Sigmoid colon (tissue), 7 donors: ENCODE data around the gene SH2D5. TPM values are rescaled to one million over a fixed set of nuclear protein-coding genes. Genes with fewer than 3 reads are reported as not detected.
"Not testable (repeated sequence)": the region's sequence is repeated elsewhere in the genome, so short reads cannot be mapped to it uniquely, and the experiment has no call there.

Experiments
- DNase-seq: peaks from one replicate; pipeline ENCODE4 v3.0.0-alpha.2; 2019
- H3K27ac ChIP-seq, 4 donors: fragments of 200-600 bp; sonication (generic); one replicate each; pipeline ENCODE4 v1.5.1; 2016 to 2019; ENCODE audit warnings: mild to moderate bottlenecking in 1 of 4
- H3K27me3 ChIP-seq, 3 donors: fragments of 200-600 bp; sonication (generic); one replicate each; pipeline ENCODE4 v1.5.1; 2019; ENCODE audit warnings: mild to moderate bottlenecking in 1 of 3
- H3K36me3 ChIP-seq, 4 donors: fragments of 200-600 bp; sonication (generic); one replicate each; pipeline ENCODE4 v1.5.1; 2016 to 2019
- H3K4me1 ChIP-seq, 4 donors: fragments of 200-600 bp; sonication (generic); one replicate each; pipeline ENCODE4 v1.5.1; 2017 to 2019
- H3K4me3 ChIP-seq, 4 donors: fragments of 200-600 bp; sonication (generic); one replicate each; pipeline ENCODE4 v1.5.1; 2017 to 2019; ENCODE audit warnings: mild to moderate bottlenecking in 2 of 4, moderate library complexity in 1 of 4
- H3K9me3 ChIP-seq, 4 donors: fragments of 200-600 bp in 3 of 4; sonication (generic) in 3 of 4; one replicate each; pipeline versions ENCODE4 v1.5.1 to v1.6.1; 2013 to 2019
- EP300 ChIP-seq, 4 donors: sonication (generic); formaldehyde crosslinking; IDR thresholded peaks; one replicate each; pipeline ENCODE4 v1.6.1; 2017; ENCODE audit warnings: antibody characterized with exemption in 4 of 4
- POLR2A ChIP-seq, 2 donors: fragments of 450-650 bp; IDR thresholded peaks; one replicate each; pipeline ENCODE4 v1.6.1; 2016; ENCODE audit warnings: antibody characterized with exemption in 2 of 2, mild to moderate bottlenecking in 2 of 2, moderate library complexity in 2 of 2
- POLR2AphosphoS5 ChIP-seq, 4 donors: sonication (generic); formaldehyde crosslinking; IDR thresholded peaks; one replicate each; pipeline ENCODE4 v1.6.1; 2017; ENCODE audit warnings: antibody characterized with exemption in 4 of 4
- WGBS, 2 donors: extraction: QIAGEN DNeasy Blood & Tissue Kit; methylation state at CpG; one replicate each; pipeline ENCODE4 v1.1.7; 2013; 5-methylcytosine and 5-hydroxymethylcytosine counted together
- intact Hi-C: fragments of 100-400 bp; cut with DNase I; formaldehyde crosslinking; loops from one replicate; pipeline ENCODE4 v1.15.1; 2023
- polyA plus RNA-seq, 3 donors: library from polyadenylated mRNA; stranded (reverse); fragments of 200-250 nt; gene quantifications; one replicate each; pipeline ENCODE4 v1.2.3, GENCODE V29; 2013
- total RNA-seq, 4 donors: library from RNA; depleted of rRNA; stranded (reverse); fragments of >200 nt; gene quantifications; one replicate each; pipeline ENCODE4 v1.1.0, GENCODE V29; 2016
- TF ChIP-seq, protein P1 (sequence below), 4 experiments: fragments of 450-650 bp in 3 of 4; fragments of 200-600 bp in 1 of 4; IDR thresholded peaks; one replicate each; pipeline ENCODE4 v1.5.1; 2016 to 2019; ENCODE audit warnings: antibody characterized with exemption in 4 of 4, mild to moderate bottlenecking in 3 of 4, moderate library complexity in 2 of 4
- donor health status: healthy with polysubstance abuse.
- donor health status: Bipolar disorder and iron deficiency.
- donor health status: healthy.

The SH2D5 gene
- total and polyA plus RNA-seq, 7 donors: under 0.01 to 0.55 (median 0.14) TPM; not detected in 2

DNA sequence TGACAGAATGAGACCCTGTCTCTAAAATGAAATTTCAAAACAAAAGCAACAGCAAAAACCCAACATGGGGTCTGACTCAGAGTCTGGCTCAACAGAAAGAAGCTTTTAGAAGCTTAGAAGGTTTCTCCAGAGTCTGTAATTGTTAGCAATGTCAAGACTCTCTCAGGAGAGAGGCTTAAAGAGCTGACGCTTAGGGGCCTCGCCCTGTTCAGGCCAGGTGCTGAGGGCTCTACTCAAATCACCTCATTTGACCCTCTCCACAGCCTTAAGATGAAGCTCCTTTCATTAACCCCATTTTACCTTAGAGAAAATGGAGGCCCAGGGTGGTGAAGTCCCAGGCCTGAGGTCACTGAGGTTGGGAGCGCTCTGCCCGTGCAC is 9.4 kb downstream of the SH2D5 start:
- Histone ChIP-seq H3K4me3 (no peak overlapping the region), H3K36me3 (no peaks in the 10 kb centered on the region), H3K27me3 (no peaks in the 10 kb centered on the region), H3K27ac (no peak overlapping the region), H3K9me3 (no peaks in the 10 kb centered on the region), H3K4me1 (peaks cover 0 to 2% (median 1%) of the 10 kb centered on the region in 4 donors)
- DNase-seq: no peak
- TF ChIP-seq EP300 (IDR thresholded peaks at IDR 0.05): no peak
- TF ChIP-seq POLR2AphosphoS5 (IDR thresholded peaks at IDR 0.05): no peak
- no peak for TF ChIP-seq POLR2A (IDR thresholded peaks at IDR 0.05)
- TF ChIP-seq, protein P1, sequence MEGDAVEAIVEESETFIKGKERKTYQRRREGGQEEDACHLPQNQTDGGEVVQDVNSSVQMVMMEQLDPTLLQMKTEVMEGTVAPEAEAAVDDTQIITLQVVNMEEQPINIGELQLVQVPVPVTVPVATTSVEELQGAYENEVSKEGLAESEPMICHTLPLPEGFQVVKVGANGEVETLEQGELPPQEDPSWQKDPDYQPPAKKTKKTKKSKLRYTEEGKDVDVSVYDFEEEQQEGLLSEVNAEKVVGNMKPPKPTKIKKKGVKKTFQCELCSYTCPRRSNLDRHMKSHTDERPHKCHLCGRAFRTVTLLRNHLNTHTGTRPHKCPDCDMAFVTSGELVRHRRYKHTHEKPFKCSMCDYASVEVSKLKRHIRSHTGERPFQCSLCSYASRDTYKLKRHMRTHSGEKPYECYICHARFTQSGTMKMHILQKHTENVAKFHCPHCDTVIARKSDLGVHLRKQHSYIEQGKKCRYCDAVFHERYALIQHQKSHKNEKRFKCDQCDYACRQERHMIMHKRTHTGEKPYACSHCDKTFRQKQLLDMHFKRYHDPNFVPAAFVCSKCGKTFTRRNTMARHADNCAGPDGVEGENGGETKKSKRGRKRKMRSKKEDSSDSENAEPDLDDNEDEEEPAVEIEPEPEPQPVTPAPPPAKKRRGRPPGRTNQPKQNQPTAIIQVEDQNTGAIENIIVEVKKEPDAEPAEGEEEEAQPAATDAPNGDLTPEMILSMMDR (IDR thresholded peaks at IDR 0.05): no peak
- WGBS, 2 donors: 63 to 78% methylated on average over 4 of the region's 4 CpGs
- intact Hi-C loops: no loop called here

GRCh38 chr1:20721117-20722061 is 11.1 kb downstream of the SH2D5 start:
- TF ChIP-seq, protein P1 (IDR thresholded peaks at IDR 0.05): no peak
- no peak for TF ChIP-seq POLR2A (IDR thresholded peaks at IDR 0.05)
- no peak for TF ChIP-seq EP300 (IDR thresholded peaks at IDR 0.05)
- no peak for TF ChIP-seq POLR2AphosphoS5 (IDR thresholded peaks at IDR 0.05)
- WGBS, 2 donors: 91 to 93% methylated on average over 29 of the region's 29 CpGs
- no peak overlapping the region for H3K27ac ChIP-seq
- no peaks in the 10 kb centered on the region for H3K9me3 ChIP-seq
- H3K36me3 ChIP-seq: no peaks in the 10 kb centered on the region
- H3K27me3 ChIP-seq: no peaks in the 10 kb centered on the region
- H3K4me3 ChIP-seq: no peak overlapping the region
- H3K4me1 ChIP-seq: peaks cover 0 to 13% (median 10%) of the 10 kb centered on the region in 4 donors
- intact Hi-C loops: no loop called here
- DNase-seq: peak; percentile 61

DNA sequence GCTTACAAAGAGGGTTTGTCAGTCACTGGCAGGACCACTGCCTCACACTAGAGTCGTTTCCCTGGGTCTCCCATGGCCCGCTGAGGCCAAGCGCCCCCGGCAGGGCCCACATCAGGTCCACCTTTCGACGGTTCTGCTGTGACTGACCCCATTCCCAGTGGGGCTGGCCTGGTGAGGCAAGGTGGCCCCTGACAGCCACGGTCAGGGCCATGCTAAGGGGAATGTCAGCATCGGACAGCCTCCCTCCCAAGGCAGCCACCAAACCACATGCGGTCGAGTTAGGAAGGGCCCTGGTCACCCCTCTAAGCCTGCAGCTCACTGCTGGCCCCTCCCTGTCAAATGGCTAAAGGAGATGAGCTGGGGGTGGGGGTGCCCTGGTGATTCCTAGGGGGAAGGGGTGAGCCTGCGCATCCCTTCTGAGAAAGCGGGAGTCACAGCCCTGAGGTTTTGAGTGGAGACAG is 11.8 kb downstream of the SH2D5 start:
- Histone ChIP-seq H3K36me3 (no peaks in the 10 kb centered on the region), H3K4me1 (peaks cover 0 to 13% (median 10%) of the 10 kb centered on the region in 4 donors), H3K27me3 (peaks cover 0 to under 1% (median 0%) of the 10 kb centered on the region in 3 donors), H3K4me3 (no peak overlapping the region), H3K27ac (no peak overlapping the region), H3K9me3 (no peaks in the 10 kb centered on the region)
- peak; percentile 48 for DNase-seq
- TF ChIP-seq, protein P1 (IDR thresholded peaks at IDR 0.05): no peak
- TF ChIP-seq POLR2A (IDR thresholded peaks at IDR 0.05): no peak
- TF ChIP-seq POLR2AphosphoS5 (IDR thresholded peaks at IDR 0.05): no peak
- TF ChIP-seq EP300 (IDR thresholded peaks at IDR 0.05): no peak
- WGBS, 2 donors: 90% methylated on average over 12 of the region's 12 CpGs
- intact Hi-C loops: no loop called here

GRCh38 chr1:20719871-20720620 is 12.5 kb downstream of the SH2D5 start:
- intact Hi-C loops: no loop called here
- Histone ChIP-seq H3K27me3 (peaks cover 0 to 3% (median 0%) of the 10 kb centered on the region in 3 donors), H3K4me3 (no peak overlapping the region), H3K4me1 (peaks cover 0 to 13% (median 10%) of the 10 kb centered on the region in 4 donors), H3K27ac (no peak overlapping the region), H3K9me3 (no peaks in the 10 kb centered on the region), H3K36me3 (no peaks in the 10 kb centered on the region)
- TF ChIP-seq EP300 (IDR thresholded peaks at IDR 0.05) (no peak), POLR2A (IDR thresholded peaks at IDR 0.05) (no peak)
- 76 to 87% methylated on average over 5 of the region's 5 CpGs for WGBS, 2 donors
- DNase-seq: peak; percentile 48

DNA sequence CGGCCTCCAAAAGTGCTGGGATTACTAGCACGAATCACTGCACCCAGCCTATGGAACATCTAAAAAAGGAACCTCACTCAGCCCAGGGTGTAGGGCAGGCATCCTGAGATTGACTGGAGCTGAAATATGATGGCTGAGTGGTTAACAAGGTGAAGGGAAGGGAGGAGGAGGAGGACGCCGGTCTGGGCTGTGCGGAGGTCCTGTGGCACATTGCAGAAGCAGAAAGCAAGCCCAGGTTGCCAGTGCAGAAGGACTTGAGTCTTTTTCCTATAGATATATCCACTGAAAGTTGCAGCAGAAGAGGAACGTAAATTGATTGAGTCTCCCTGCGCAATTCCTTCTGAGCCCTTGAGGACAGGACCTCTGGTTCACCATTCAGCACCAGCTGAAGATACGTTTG is 13.2 kb downstream of the SH2D5 start:
- Histone ChIP-seq H3K9me3 (no peaks in the 10 kb centered on the region), H3K4me1 (peaks cover 0 to 13% (median 10%) of the 10 kb centered on the region in 4 donors), H3K36me3 (no peaks in the 10 kb centered on the region), H3K27me3 (peaks cover 0 to 3% (median 0%) of the 10 kb centered on the region in 3 donors), H3K4me3 (no peak overlapping the region), H3K27ac (no peak overlapping the region)
- 89 to 91% methylated on average over 8 of the region's 8 CpGs for WGBS, 2 donors
- DNase-seq: peak; percentile 35
- TF ChIP-seq EP300 (IDR thresholded peaks at IDR 0.05): no peak
- TF ChIP-seq, protein P1 (IDR thresholded peaks at IDR 0.05): no peak
- no peak for TF ChIP-seq POLR2A (IDR thresholded peaks at IDR 0.05)
- TF ChIP-seq POLR2AphosphoS5 (IDR thresholded peaks at IDR 0.05): no peak
- intact Hi-C loops: no loop called here

GRCh38 chr1:20718343-20718882 is 14.1 kb downstream of the SH2D5 start:
- Histone ChIP-seq H3K4me3 (peak overlapping the region in 3 of 4 donors; percentile 46 to 55 (median 48)), H3K4me1 (peaks cover 0 to 13% (median 10%) of the 10 kb centered on the region in 4 donors), H3K27ac (peak overlapping the region in 2 of 4 donors; percentile 7 to 9)
- H3K27me3 ChIP-seq, H3K36me3 ChIP-seq, intact Hi-C loops, H3K9me3 ChIP-seq: not testable (repeated sequence)
- peak; percentile 56 for DNase-seq
- 46 to 63% methylated on average over 17 of the region's 17 CpGs for WGBS, 2 donors
